NB4 (cell line): ENCODE data around the gene KRT33B.
A peak's percentile ranks its signal among the peaks of the same experiment; 100 is the strongest.

Source experiments
- MYC ChIP-seq: IDR thresholded peaks from 2 replicates; pipeline ENCODE4 v1.6.1; 2011; ENCODE audit warnings: low read depth, low read length
- POLR2A ChIP-seq: IDR thresholded peaks from 2 replicates; pipeline ENCODE4 v1.6.1; 2011; ENCODE audit warnings: mild to moderate bottlenecking; ENCODE audit not compliant: insufficient read length; ENCODE audit errors: extremely low read depth
- TF ChIP-seq, protein P1 (sequence below): IDR thresholded peaks from one replicate; pipeline ENCODE4 v1.5.1; 2012; ENCODE audit warnings: low read depth, low read length
- TF ChIP-seq, protein P2 (sequence below): IDR thresholded peaks from 2 replicates; pipeline ENCODE4 v1.6.1; 2011; ENCODE audit warnings: low read depth, low read length

DNA sequence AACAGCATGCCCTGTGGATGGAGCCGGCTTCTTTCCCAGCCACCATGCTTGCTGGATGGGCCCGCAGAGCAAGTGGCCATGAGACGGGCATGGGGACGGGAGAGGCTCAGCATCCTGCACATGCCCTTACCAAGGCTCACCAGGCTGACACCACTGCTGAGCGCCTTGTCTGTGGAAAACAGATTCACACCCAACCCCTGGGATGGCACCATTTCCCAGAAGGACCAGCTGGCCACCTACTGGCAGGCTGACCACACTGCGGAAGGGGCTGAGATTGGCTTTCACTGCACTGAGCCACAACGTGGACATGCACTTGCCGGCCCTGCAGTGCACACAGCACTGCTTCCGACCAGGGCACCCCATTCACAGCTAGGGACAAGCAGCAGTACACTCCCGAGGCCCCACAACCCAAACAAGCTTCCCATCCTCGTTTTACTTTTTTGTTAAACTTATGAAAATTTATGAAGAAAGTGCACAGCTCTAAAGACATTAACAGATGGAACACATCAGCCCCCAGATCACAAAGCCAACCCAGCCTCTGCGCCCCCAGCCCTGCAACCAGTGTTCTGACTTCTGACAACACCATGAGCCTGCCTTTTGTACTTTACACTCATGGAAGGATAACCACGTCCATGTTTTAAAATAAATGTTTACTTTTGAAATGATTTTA, 40.2 kb downstream of the KRT33B start:
- TF ChIP-seq, protein P1, sequence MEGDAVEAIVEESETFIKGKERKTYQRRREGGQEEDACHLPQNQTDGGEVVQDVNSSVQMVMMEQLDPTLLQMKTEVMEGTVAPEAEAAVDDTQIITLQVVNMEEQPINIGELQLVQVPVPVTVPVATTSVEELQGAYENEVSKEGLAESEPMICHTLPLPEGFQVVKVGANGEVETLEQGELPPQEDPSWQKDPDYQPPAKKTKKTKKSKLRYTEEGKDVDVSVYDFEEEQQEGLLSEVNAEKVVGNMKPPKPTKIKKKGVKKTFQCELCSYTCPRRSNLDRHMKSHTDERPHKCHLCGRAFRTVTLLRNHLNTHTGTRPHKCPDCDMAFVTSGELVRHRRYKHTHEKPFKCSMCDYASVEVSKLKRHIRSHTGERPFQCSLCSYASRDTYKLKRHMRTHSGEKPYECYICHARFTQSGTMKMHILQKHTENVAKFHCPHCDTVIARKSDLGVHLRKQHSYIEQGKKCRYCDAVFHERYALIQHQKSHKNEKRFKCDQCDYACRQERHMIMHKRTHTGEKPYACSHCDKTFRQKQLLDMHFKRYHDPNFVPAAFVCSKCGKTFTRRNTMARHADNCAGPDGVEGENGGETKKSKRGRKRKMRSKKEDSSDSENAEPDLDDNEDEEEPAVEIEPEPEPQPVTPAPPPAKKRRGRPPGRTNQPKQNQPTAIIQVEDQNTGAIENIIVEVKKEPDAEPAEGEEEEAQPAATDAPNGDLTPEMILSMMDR = peak; percentile 62
- no peak for TF ChIP-seq POLR2A
- TF ChIP-seq, protein P2, sequence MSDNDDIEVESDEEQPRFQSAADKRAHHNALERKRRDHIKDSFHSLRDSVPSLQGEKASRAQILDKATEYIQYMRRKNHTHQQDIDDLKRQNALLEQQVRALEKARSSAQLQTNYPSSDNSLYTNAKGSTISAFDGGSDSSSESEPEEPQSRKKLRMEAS = no peak
- TF ChIP-seq MYC = no peak
